AG09309 (cell line): ENCODE data around the gene LAMP1.
"Not testable (repeated sequence)": the region's sequence is repeated elsewhere in the genome, so short reads cannot be mapped to it uniquely, and the experiment has no call there.

Experiments
- DNase-seq: peaks from one replicate; pipeline ENCODE4 v3.0.0-alpha.2; 2010; ENCODE audit warnings: low read depth
- H3K4me3 ChIP-seq: 2 replicates; pipeline ENCODE4 v1.5.1; 2011; ENCODE audit warnings: mild to moderate bottlenecking, low read depth, low read length, moderate library complexity; ENCODE audit not compliant: control insufficient read depth
- TF ChIP-seq, protein P1 (sequence below): IDR thresholded peaks from 2 replicates; pipeline ENCODE4 v1.5.1; 2011; ENCODE audit warnings: mild to moderate bottlenecking, low read depth, low read length, inconsistent platforms; ENCODE audit not compliant: insufficient read depth, control insufficient read depth; ENCODE audit errors: missing control alignments

Gene LAMP1

DNA sequence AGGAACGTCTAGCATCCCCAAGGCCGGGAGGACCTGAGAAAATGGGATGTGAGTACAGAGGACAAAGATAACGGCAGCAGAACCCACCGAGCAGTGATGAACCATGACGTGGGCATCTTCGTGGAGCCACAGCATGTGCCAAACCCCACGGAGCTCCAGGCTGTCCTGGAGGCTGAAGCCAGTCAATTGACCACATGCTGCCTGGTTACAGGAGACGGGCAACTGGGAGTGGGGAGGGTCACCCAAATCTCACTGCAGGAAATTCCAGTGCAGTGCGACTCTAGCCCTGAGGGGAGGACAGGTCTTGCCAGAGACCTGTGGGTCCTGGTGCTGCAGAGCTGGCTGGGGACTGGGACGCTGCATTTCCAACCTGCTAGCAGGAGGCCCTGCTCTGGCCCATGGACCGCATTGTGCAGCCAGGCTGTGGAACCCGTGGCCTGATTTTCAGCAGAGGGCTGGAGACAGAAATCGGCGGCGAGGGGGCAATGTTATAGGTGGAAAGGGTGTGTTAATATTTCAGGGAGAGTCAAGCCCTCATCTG lies 70.1 kb downstream of the LAMP1 start:
- TF ChIP-seq, protein P1, sequence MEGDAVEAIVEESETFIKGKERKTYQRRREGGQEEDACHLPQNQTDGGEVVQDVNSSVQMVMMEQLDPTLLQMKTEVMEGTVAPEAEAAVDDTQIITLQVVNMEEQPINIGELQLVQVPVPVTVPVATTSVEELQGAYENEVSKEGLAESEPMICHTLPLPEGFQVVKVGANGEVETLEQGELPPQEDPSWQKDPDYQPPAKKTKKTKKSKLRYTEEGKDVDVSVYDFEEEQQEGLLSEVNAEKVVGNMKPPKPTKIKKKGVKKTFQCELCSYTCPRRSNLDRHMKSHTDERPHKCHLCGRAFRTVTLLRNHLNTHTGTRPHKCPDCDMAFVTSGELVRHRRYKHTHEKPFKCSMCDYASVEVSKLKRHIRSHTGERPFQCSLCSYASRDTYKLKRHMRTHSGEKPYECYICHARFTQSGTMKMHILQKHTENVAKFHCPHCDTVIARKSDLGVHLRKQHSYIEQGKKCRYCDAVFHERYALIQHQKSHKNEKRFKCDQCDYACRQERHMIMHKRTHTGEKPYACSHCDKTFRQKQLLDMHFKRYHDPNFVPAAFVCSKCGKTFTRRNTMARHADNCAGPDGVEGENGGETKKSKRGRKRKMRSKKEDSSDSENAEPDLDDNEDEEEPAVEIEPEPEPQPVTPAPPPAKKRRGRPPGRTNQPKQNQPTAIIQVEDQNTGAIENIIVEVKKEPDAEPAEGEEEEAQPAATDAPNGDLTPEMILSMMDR = no peak
- H3K4me3 ChIP-seq = no peak overlapping the region
- no peak for DNase-seq

DNA sequence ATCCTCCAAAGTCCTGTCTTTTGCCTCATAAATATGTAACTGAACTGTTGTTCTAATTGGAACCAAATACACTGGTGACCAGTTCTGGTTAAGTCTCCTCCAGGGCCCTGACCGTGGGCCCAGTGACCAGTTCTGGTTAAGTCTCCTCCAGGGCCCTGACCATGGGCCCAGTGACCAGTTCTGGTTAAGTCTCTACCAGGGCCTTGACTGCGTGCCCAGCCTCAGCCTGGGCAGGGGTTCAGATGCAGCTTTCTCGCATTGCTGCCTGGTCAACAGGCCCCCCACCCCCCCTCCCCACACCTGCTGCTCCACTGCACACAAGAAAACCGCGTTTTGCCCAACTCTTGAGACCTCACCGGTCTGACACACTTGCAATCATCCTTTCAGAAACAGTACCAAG lies 70.7 kb downstream of the LAMP1 start:
- TF ChIP-seq, protein P1 = no peak
- no peak overlapping the region for H3K4me3 ChIP-seq
- no peak for DNase-seq

DNA sequence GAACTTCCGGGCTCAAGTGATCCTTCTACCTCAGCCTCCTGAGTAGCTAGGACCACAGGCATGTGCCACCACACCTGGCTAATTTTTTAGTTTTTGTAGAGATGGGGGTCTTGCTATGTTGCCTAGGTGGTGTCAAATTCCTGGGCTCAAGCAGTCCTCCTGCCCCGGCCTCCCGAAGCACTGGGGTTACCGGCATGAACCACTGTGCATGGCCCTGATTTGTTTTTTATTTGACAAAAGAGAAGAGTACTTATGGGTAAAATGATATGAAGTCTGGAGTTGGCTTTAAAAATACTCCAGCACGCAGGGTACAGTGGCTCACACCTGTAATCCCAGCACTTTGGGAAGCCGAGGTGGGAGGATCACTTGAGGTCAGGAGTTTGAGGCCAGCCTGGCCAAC lies 71.3 kb downstream of the LAMP1 start:
- not testable (repeated sequence) for H3K4me3 ChIP-seq, DNase-seq

DNA sequence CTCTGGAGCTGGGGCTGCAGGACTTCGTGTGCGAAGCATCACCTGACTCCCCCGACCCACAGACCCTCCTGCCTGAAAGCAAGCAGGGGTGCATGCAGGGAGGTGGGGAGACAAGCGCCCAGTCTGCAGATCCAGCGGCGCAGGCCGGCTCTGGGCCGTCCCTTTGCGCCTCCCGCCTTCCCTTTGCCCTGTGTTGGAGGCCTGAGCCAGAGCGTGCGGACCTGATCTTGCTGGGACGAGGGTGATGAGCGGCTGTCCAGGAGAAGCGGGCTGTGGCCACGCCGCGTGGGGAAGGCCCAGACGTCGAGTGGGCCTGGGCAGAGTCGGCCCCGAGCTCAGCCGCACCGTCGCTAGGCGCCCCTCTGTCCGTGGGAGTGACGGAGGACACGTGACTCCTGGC lies 72.2 kb downstream of the LAMP1 start:
- TF ChIP-seq, protein P1 = no peak
- no peak for DNase-seq
- no peak overlapping the region for H3K4me3 ChIP-seq

DNA sequence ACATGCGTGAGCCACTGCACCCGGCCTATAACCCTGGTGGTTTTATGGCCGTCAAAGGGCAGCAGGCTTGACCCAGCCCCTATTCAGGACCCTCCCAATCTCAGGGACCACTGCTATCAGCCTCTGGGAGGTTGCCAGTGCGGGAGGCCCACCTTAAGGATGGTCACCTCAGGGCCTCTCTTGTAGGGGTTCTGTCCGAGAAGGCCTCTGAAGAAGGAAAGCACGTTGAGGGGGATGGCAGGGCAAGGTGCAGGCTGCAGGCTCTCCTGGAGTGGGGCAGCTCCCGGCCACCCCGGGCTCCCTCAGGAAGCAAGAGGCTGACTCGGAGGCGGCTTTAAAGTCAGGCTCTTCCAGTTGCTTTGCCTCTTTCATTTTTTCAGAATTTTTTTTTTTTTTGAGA lies 72.8 kb downstream of the LAMP1 start:
- no peak overlapping the region for H3K4me3 ChIP-seq
- TF ChIP-seq, protein P1 = no peak
- no peak for DNase-seq

DNA sequence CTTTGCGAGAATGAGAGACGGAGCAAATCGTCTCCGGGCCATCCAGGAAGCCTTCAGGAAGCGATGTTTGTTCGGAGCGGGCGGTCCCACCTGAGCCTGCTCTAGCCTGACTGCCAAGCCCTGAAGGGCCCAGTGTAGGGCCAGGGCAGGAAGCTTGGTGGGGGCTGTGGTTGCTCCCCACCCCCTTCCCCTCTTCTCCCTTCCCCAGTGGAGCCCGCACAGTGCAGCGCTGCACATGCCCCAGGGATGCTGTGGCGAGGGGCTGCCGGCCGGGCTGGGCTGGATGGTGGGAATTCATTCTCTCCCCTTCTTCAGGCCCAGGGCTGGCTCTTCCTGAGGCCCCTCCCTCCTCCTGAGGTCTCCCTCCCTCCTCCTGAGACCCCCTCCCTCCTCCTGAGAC lies 74.0 kb downstream of the LAMP1 start:
- no peak overlapping the region for H3K4me3 ChIP-seq
- no peak for DNase-seq
- TF ChIP-seq, protein P1 = no peak

DNA sequence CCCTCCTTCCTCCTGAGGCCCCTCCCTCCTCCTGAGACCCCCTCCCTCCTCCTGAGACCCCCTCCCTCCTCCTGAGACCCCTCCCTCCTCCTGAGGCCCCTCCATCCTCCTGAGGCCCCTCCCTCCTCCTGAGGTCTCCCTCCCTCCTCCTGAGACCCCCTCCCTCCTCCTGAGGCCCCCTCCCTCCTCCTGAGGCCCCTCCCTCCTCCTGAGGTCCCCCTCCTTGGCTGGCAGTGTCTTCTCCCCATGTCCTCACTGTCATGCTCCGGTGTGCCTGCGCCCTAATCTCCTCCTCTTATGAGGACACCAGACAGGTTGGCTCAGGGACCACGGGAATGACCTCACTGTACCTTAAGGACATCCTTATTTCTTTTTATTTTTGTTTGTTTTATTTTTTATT lies 74.7 kb downstream of the LAMP1 start:
- H3K4me3 ChIP-seq, DNase-seq: not testable (repeated sequence)
